HEK293 (cell line): ENCODE data around the gene CD79A.

Experiments
- CTCF ChIP-seq: fragments of 450-650 bp; formaldehyde crosslinking; IDR thresholded peaks from 2 replicates; pipeline ENCODE4 v1.5.1; 2016; ENCODE audit warnings: missing biosample characterization, missing genetic modification characterization
- ZBTB26 ChIP-seq: fragments of 450-650 bp; formaldehyde crosslinking; optimal IDR thresholded peaks from 2 replicates; pipeline ENCODE3; 2016; ENCODE audit warnings: missing biosample characterization, mild to moderate bottlenecking, missing genetic modification characterization
- ZNF433 ChIP-seq: fragments of 450-650 bp; formaldehyde crosslinking; IDR thresholded peaks from 2 replicates; pipeline ENCODE4 v1.5.1; 2016; ENCODE audit warnings: missing biosample characterization, missing genetic modification characterization, low read depth
- ZNF585B ChIP-seq: fragments of 450-650 bp; formaldehyde crosslinking; IDR thresholded peaks from 2 replicates; pipeline ENCODE4 v1.5.1; 2016; ENCODE audit warnings: missing biosample characterization, missing genetic modification characterization
- ZNF776 ChIP-seq: fragments of 450-650 bp; formaldehyde crosslinking; IDR thresholded peaks from 2 replicates; pipeline ENCODE4 v1.5.0; 2017; ENCODE audit warnings: missing biosample characterization, missing genetic modification characterization, borderline replicate concordance
- ZSCAN30 ChIP-seq: fragments of 450-650 bp; IDR thresholded peaks from 2 replicates; pipeline ENCODE4 v1.5.1; 2018; ENCODE audit warnings: missing biosample characterization, mild to moderate bottlenecking, missing genetic modification characterization, moderate library complexity
- TF ChIP-seq, protein P1 (sequence below): fragments of 450-650 bp; formaldehyde crosslinking; IDR thresholded peaks from 2 replicates; pipeline ENCODE4 v1.5.1; 2016; ENCODE audit warnings: missing biosample characterization, missing genetic modification characterization
- TF ChIP-seq, protein P2 (sequence below): fragments of 450-650 bp; formaldehyde crosslinking; IDR thresholded peaks from 2 replicates; pipeline ENCODE4 v1.5.1; 2016; ENCODE audit warnings: missing biosample characterization, missing genetic modification characterization

GRCh38 chr19:41924151-41925145 lies 47.4 kb downstream of the CD79A start:
- TF ChIP-seq CTCF (tag by site-specific recombination) (no peak), ZNF776 (tag by site-specific recombination) (no peak), ZBTB26 (tag by site-specific recombination) (no peak), ZNF585B (tag by site-specific recombination) (no peak), ZNF433 (no peak), ZSCAN30 (tag by site-specific recombination) (no peak)
- TF ChIP-seq, protein P1, sequence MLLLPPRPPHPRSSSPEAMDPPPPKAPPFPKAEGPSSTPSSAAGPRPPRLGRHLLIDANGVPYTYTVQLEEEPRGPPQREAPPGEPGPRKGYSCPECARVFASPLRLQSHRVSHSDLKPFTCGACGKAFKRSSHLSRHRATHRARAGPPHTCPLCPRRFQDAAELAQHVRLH (tag by site-specific recombination): peak; percentile 87
- TF ChIP-seq, protein P2, sequence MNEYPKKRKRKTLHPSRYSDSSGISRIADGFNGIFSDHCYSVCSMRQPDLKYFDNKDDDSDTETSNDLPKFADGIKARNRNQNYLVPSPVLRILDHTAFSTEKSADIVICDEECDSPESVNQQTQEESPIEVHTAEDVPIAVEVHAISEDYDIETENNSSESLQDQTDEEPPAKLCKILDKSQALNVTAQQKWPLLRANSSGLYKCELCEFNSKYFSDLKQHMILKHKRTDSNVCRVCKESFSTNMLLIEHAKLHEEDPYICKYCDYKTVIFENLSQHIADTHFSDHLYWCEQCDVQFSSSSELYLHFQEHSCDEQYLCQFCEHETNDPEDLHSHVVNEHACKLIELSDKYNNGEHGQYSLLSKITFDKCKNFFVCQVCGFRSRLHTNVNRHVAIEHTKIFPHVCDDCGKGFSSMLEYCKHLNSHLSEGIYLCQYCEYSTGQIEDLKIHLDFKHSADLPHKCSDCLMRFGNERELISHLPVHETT (tag by site-specific recombination): no peak
